ENCODE measurements around the gene LCE2A. TPM values are rescaled to one million over a fixed set of nuclear protein-coding genes. Genes with fewer than 3 reads are reported as not detected.

Gene LCE2A
- total RNA-seq, 2 experiments from 2014 or later: not detected

Other genes with a start within 250 kb of the LCE2A start
- gene LCE5A, start 187.5 kb upstream of the LCE2A start, total RNA-seq: not detected
- not detected for gene CRCT1, start 183.9 kb upstream of the LCE2A start, total RNA-seq
- gene LCE3E, start 131.6 kb upstream of the LCE2A start, total RNA-seq: not detected
- gene LCE3D, start 117.8 kb upstream of the LCE2A start, total RNA-seq: not detected
- not detected for gene LCE3C, start 98.1 kb upstream of the LCE2A start, total RNA-seq
- not detected for gene LCE3B, start 84.5 kb upstream of the LCE2A start, total RNA-seq
- gene LCE3A, start 75.2 kb upstream of the LCE2A start, total RNA-seq: not detected
- not detected for gene LCE2D, start 35.0 kb upstream of the LCE2A start, total RNA-seq
- gene LCE2C, start 23.1 kb upstream of the LCE2A start, total RNA-seq: not detected
- not detected for gene LCE2B, start 12.2 kb upstream of the LCE2A start, total RNA-seq
- gene LCE4A, start 9.8 kb downstream of the LCE2A start, total RNA-seq: not detected
- gene KPRP, start 59.7 kb downstream of the LCE2A start, total RNA-seq: not detected
- not detected for gene LCE1F, start 76.8 kb downstream of the LCE2A start, total RNA-seq
- gene LCE1E, start 87.9 kb downstream of the LCE2A start, total RNA-seq: not detected
- gene LCE1D, start 98.4 kb downstream of the LCE2A start, total RNA-seq: not detected
- gene LCE1C, start 108.3 kb downstream of the LCE2A start, total RNA-seq: not detected
- gene LCE1B, start 113.6 kb downstream of the LCE2A start, total RNA-seq: not detected
- not detected for gene LCE1A, start 129.1 kb downstream of the LCE2A start, total RNA-seq
- gene LCE6A, start 144.5 kb downstream of the LCE2A start, total RNA-seq: not detected
- gene LCE7A, start 161.7 kb downstream of the LCE2A start, total RNA-seq: not detected
- gene SMCP, start 180.0 kb downstream of the LCE2A start, total RNA-seq: not detected
- gene IVL, start 210.2 kb downstream of the LCE2A start, total RNA-seq: not detected
- gene SPRR5, start 248.9 kb downstream of the LCE2A start, total RNA-seq: not detected